HepG2 (cell line): ENCODE results near the gene NMU. TPM values are rescaled to one million over a fixed set of nuclear protein-coding genes. Genes with fewer than 3 reads are reported as not detected.

Experiments used
- ATAC-seq: fragments of 200-7000 bp; cut with Tn5 transposase; 3 replicates; pipeline ENCODE4 v1.9.1; 2020; ENCODE audit warnings: mild to moderate bottlenecking, moderate library complexity
- BruUV-seq: library from RNA; stranded (reverse); fragments of 400-500 nt; replicated peaks from 2 replicates; lab custom pipeline; 2021; lab: Mats Ljungman, UMichigan
- CTCF ChIA-PET: fragments of 300-600 bp; formaldehyde crosslinking; extraction: SDS; loops from one replicate; lab custom pipeline; 2021; ENCODE audit warnings: low total read pairs, inconsistent platforms, low intra/inter-chr PET ratio; lab: Yijun Ruan, JAX
- POLR2A ChIA-PET: fragments of 350-600 bp; sonication (Branson Sonifier 250); formaldehyde crosslinking; loops from one replicate; lab custom pipeline; 2020; ENCODE audit warnings: antibody characterized with exemption, inconsistent platforms; lab: Yijun Ruan, JAX
- DNase-seq: peaks from one replicate; pipeline ENCODE4 v3.0.0-alpha.2; 2015; ENCODE audit warnings: low spot score
- FAIRE-seq: peaks from 3 replicates; lab custom pipeline; 2011; peaks lifted over from hg19 to GRCh38; lab: Jason Lieb, UNC
- H2AFZ ChIP-seq: one replicate; pipeline ENCODE4 v1.6.1; 2011; ENCODE audit warnings: low read length, inconsistent platforms
- H3K27ac ChIP-seq: fragments of 300-600 bp; 3 replicates; pipeline ENCODE4 v1.8.0; 2011; ENCODE audit warnings: mixed run types, mild to moderate bottlenecking, mixed read lengths, low read length, inconsistent platforms; ENCODE audit not compliant: insufficient read depth; ENCODE audit errors: extremely low read length
- H3K27me3 ChIP-seq, 2 experiments: fragments of 200-600 bp in 1 of 2; 2 replicates in 1 of 2; 3 replicates in 1 of 2; pipeline versions ENCODE4 v1.6.0 to v1.8.0; 2011; ENCODE audit warnings: low read length in 2 of 2, mild to moderate bottlenecking in 2 of 2, moderate library complexity in 2 of 2, inconsistent platforms in 1 of 2; ENCODE audit not compliant: insufficient read depth in 2 of 2, control insufficient read depth in 1 of 2
- H3K36me3 ChIP-seq, 2 experiments: fragments of 200-600 bp in 1 of 2; replicated peaks in 1 of 2; 2 replicates in 1 of 2; 3 replicates in 1 of 2; pipeline versions ENCODE4 v1.5.1 to v1.8.0; 2011; ENCODE audit warnings: low read length in 2 of 2, inconsistent platforms in 1 of 2; ENCODE audit not compliant: insufficient read depth in 2 of 2, control insufficient read depth in 1 of 2
- H3K4me1 ChIP-seq: 2 replicates; pipeline ENCODE4 v1.5.1; 2012; ENCODE audit warnings: low read length, inconsistent platforms; ENCODE audit not compliant: insufficient read depth
- H3K4me2 ChIP-seq: 2 replicates; pipeline ENCODE4 v1.6.0; 2011; ENCODE audit warnings: low read depth, low read length, inconsistent platforms
- H3K4me3 ChIP-seq, 3 experiments: fragments of 200-600 bp in 1 of 3; sonication (generic), shearing (Covaris generic) in 1 of 3; replicated peaks in 1 of 3; 2 replicates each; pipeline ENCODE4 v1.5.1; 2011 to 2016; ENCODE audit warnings: low read length in 3 of 3, inconsistent platforms in 2 of 3, low read depth in 2 of 3, mild to moderate bottlenecking in 2 of 3, control low read depth in 1 of 3, mixed read lengths in 1 of 3; ENCODE audit not compliant: insufficient read depth in 1 of 3
- H3K79me2 ChIP-seq: one replicate; pipeline ENCODE4 v1.6.1; 2011; ENCODE audit warnings: low read length, inconsistent platforms; ENCODE audit not compliant: insufficient read depth
- H3K9ac ChIP-seq: 2 replicates; pipeline ENCODE4 v1.6.0; 2011; ENCODE audit warnings: mild to moderate bottlenecking, low read depth, low read length, inconsistent platforms; ENCODE audit not compliant: insufficient read depth
- H3K9me3 ChIP-seq: 2 replicates; pipeline ENCODE4 v1.5.1; 2012; ENCODE audit warnings: mild to moderate bottlenecking, low read length
- H4K20me1 ChIP-seq: 2 replicates; pipeline ENCODE4 v1.6.0; 2011; ENCODE audit warnings: inconsistent platforms, mild to moderate bottlenecking, low read length, moderate library complexity; ENCODE audit not compliant: insufficient read depth
- CHD2 ChIP-seq: IDR thresholded peaks from 2 replicates; pipeline ENCODE4 v1.6.1; 2011; ENCODE audit warnings: low read depth, low read length, improper control_type of control experiment
- CREM ChIP-seq, 2 experiments: sonication (generic) in 1 of 2; formaldehyde crosslinking in 1 of 2; IDR thresholded peaks; 2 replicates each; pipeline versions ENCODE4 v1.4.0 to v1.6.1; 2016 to 2020; ENCODE audit warnings: antibody characterized with exemption in 1 of 2, mild to moderate bottlenecking in 1 of 2, missing genetic modification reagents in 1 of 2
- E2F2 ChIP-seq: sonication (generic); formaldehyde crosslinking; IDR thresholded peaks from 2 replicates; pipeline ENCODE4 v1.4.0; 2020; ENCODE audit warnings: missing genetic modification reagents, borderline replicate concordance
- HDAC1 ChIP-seq: sonication (generic); formaldehyde crosslinking; IDR thresholded peaks from 2 replicates; pipeline ENCODE4 v1.5.1; 2020; ENCODE audit warnings: mild to moderate bottlenecking, missing genetic modification reagents
- MNT ChIP-seq: fragments of 450-650 bp; IDR thresholded peaks from 2 replicates; pipeline ENCODE4 v1.6.1; 2016
- PATZ1 ChIP-seq: sonication (generic); formaldehyde crosslinking; IDR thresholded peaks from 2 replicates; pipeline ENCODE4 v1.4.0; 2020; ENCODE audit warnings: missing genetic modification reagents
- PPARG ChIP-seq: conservative IDR thresholded peaks from 2 replicates; pipeline ENCODE4 v1.6.1; 2016; ENCODE audit warnings: missing biosample characterization, missing genetic modification reagents
- ZMAT5 ChIP-seq: sonication (generic); formaldehyde crosslinking; IDR thresholded peaks from 2 replicates; pipeline ENCODE4 v1.5.0; 2020; ENCODE audit warnings: mild to moderate bottlenecking, low read depth, missing genetic modification reagents, borderline replicate concordance
- ZNF281 ChIP-seq: sonication (generic); formaldehyde crosslinking; IDR thresholded peaks from 2 replicates; pipeline ENCODE4 v1.4.0; 2020; ENCODE audit warnings: missing genetic modification reagents, borderline replicate concordance
- ZNF333 ChIP-seq: sonication (generic); formaldehyde crosslinking; IDR thresholded peaks from 2 replicates; pipeline ENCODE4 v1.4.0; 2020; ENCODE audit warnings: mild to moderate bottlenecking, missing genetic modification reagents, borderline replicate concordance
- ZNF644 ChIP-seq: IDR thresholded peaks from 2 replicates; pipeline ENCODE4 v1.6.1; 2016; ENCODE audit warnings: low read depth
- WGBS: methylation state at CpG from one replicate; pipeline ENCODE4 v1.1.6; 2017; ENCODE audit warnings: low lambda C conversion rate; 5-methylcytosine and 5-hydroxymethylcytosine counted together
- in situ Hi-C: cut with HindIII; loops from 2 replicates; pipeline ENCODE4 v1.10.0; 2017; ENCODE audit warnings: low pct_unique_long_range_greater_than_20kb; ENCODE audit not compliant: extremely low pct_ligation_motif_present
- intact Hi-C: fragments of 100-400 bp; cut with micrococcal nuclease; formaldehyde crosslinking; loops from one replicate; pipeline ENCODE4 v1.10.0; 2022; ENCODE audit not compliant: unreplicated experiment
- polyA plus RNA-seq, 8 experiments: library from polyadenylated mRNA; depleted of rRNA in 3 of 8; stranded (reverse) in 7 of 8; unstranded in 1 of 8; fragments of >200 nt; fragmentation: Illumina TruSeq in 4 of 8; extraction: Trizol in 4 of 8; gene quantifications; 2 replicates each; pipeline versions ENCODE4 v1.2.1 to v1.2.3, GENCODE V29; 2011 to 2016; ENCODE audit warnings: low read depth in 4 of 8, missing spikeins in 1 of 8, mixed read lengths in 1 of 8; ENCODE audit not compliant: insufficient read depth in 1 of 8
- total RNA-seq, 5 experiments: library from RNA; depleted of rRNA; stranded (reverse); fragments of >200 nt; fragmentation: Illumina TruSeq; extraction: Trizol; gene quantifications; 2 replicates each; pipeline ENCODE4 v1.2.3, GENCODE V29; 2016; ENCODE audit warnings: low read depth in 1 of 5

NMU gene
- total and polyA plus RNA-seq, 2 of the 13 experiments (the other 11 are each of a cell fraction or from before 2014, with no cell fraction given): not detected

- no peak for TF ChIP-seq ZNF333 (CRISPR knock-in tag)
- TF ChIP-seq CREM (IDR thresholded peaks at IDR 0.05): no peak
- TF ChIP-seq CREM (CRISPR knock-in tag; IDR thresholded peaks at IDR 0.05): no peak
- TF ChIP-seq MNT: no peak
Observed at GRCh38 chr4:55546756-55547465, 89.2 kb downstream of the NMU start, which contains the start of gene CLOCK (continued).

- ChIA-PET CTCF (no interaction called here), POLR2A (interaction anchor here (1.0 to 3.1 kb wide), 7 partner anchors 109 to 841 kb away, joined by 3 to 17 read pairs (median 3); partner anchors contain the start of genes AASDH, SRD5A3 and TMEM165)
- H3K27me3 ChIP-seq: no peaks in the 10 kb centered on the region; a peak in 2 of 5 replicates
- peak overlapping the region; percentile 89 for H3K9ac ChIP-seq
- 0% methylated on average over 2 of the region's 16 CpGs for WGBS
- peak overlapping the region; percentile 98 for H3K27ac ChIP-seq
- intact Hi-C loops (loop anchor here (5.0 kb wide), 2 partner anchors 79 to 306 kb away; partner anchors contain the start of gene EXOC1), in situ Hi-C loops (no loop called here)
- peaks cover 34% of the 10 kb centered on the region for H3K79me2 ChIP-seq
- H3K4me3 ChIP-seq: peak overlapping the region; percentile 78 to 91 (median 89)
- no peaks in the 10 kb centered on the region for H3K9me3 ChIP-seq
- no peak for DNase-seq
- H3K4me2 ChIP-seq: peak overlapping the region; percentile 69
- H4K20me1 ChIP-seq: no peaks in the 10 kb centered on the region; the same call in 1 of the 2 replicates
- no peaks in the 10 kb centered on the region for H3K36me3 ChIP-seq
- ATAC-seq: peak; percentile 70
- BruUV-seq: no TSS peak
- no peak for FAIRE-seq
- peaks cover 38% of the 10 kb centered on the region for H3K4me1 ChIP-seq
- H2AFZ ChIP-seq: no peak overlapping the region
- TF ChIP-seq ZNF281 (CRISPR knock-in tag): peak; percentile 35; the same call in 1 of the 2 replicates
- no peak for TF ChIP-seq ZNF644 (CRISPR knock-in tag)
- TF ChIP-seq HDAC1 (CRISPR knock-in tag): no peak
- no peak for TF ChIP-seq E2F2
- TF ChIP-seq ZMAT5 (CRISPR knock-in tag): 0 out of 2 replicates have a peak, but pooled peaks have one; percentile 46
- peak; percentile 31; the same call in 1 of the 2 replicates for TF ChIP-seq CHD2
- peak; percentile 75 for TF ChIP-seq PATZ1
- TF ChIP-seq PPARG (CRISPR knock-in tag): no peak
Observed at GRCh38 chr4:55546506-55546755, 89.7 kb downstream of the NMU start.
